CD14-positive monocyte (primary cell): ENCODE data around the gene ZMYM1. TPM values are rescaled to one million over a fixed set of nuclear protein-coding genes. Genes with fewer than 3 reads are reported as not detected.
A peak's percentile ranks its signal among the peaks of the same experiment; 100 is the strongest.

Source experiments
- DNase-seq, 3 donors: peaks; one replicate each; pipeline ENCODE4 v3.0.0-alpha.2; 2011 to 2022
- H2AFZ ChIP-seq: 2 replicates; pipeline ENCODE4 v1.6.0; 2012; ENCODE audit warnings: mild to moderate bottlenecking, low read depth, low read length, inconsistent platforms; ENCODE audit not compliant: insufficient read depth, poor library complexity, severe bottlenecking
- H3K27ac ChIP-seq, 2 donors: 1 replicate in 1 of 2; 2 replicates in 1 of 2; pipeline ENCODE4 v1.5.1; 2012 to 2013; ENCODE audit warnings: low read length in 2 of 2, control low read depth in 1 of 2, inconsistent platforms in 1 of 2, low read depth in 1 of 2, mild to moderate bottlenecking in 1 of 2
- H3K27me3 ChIP-seq, 2 donors: one replicate each; pipeline versions ENCODE4 v1.6.0 to v1.6.1; 2011 to 2013; ENCODE audit warnings: low read length in 2 of 2; ENCODE audit not compliant: control insufficient read depth in 2 of 2, insufficient read depth in 2 of 2
- H3K36me3 ChIP-seq, 2 donors: replicated peaks in 1 of 2; 1 replicate in 1 of 2; 2 replicates in 1 of 2; pipeline versions ENCODE4 v1.5.1 to v1.6.1; 2012 to 2013; ENCODE audit warnings: low read length in 2 of 2, control low read depth in 1 of 2, inconsistent platforms in 1 of 2, mild to moderate bottlenecking in 1 of 2; ENCODE audit not compliant: insufficient read depth in 2 of 2, control insufficient read depth in 1 of 2
- H3K4me1 ChIP-seq, 2 donors: 1 replicate in 1 of 2; 2 replicates in 1 of 2; pipeline versions ENCODE4 v1.5.1 to v1.6.1; 2012 to 2013; ENCODE audit warnings: low read length in 2 of 2, control low read depth in 1 of 2, inconsistent platforms in 1 of 2, mild to moderate bottlenecking in 1 of 2, moderate library complexity in 1 of 2; ENCODE audit not compliant: insufficient read depth in 2 of 2, control insufficient read depth in 1 of 2
- H3K4me2 ChIP-seq: replicated peaks from 2 replicates; pipeline ENCODE3; 2012; ENCODE audit warnings: low read length, moderate library complexity, mild to moderate bottlenecking; ENCODE audit not compliant: poor library complexity, severe bottlenecking; ENCODE audit errors: extremely low read depth
- H3K4me3 ChIP-seq, 3 experiments: fragments of 200-600 bp in 1 of 3; sonication (generic) in 1 of 3; replicated peaks in 1 of 3; 1 replicate in 2 of 3; 2 replicates in 1 of 3; pipeline ENCODE4 v1.5.1; 2011 to 2013; ENCODE audit warnings: low read length in 3 of 3, mild to moderate bottlenecking in 3 of 3, control low read depth in 2 of 3, low read depth in 2 of 3, inconsistent platforms in 1 of 3, moderate library complexity in 1 of 3
- H3K79me2 ChIP-seq: 2 replicates; pipeline ENCODE4 v1.6.0; 2012; ENCODE audit warnings: mild to moderate bottlenecking, control low read depth, inconsistent platforms, low read length, moderate library complexity; ENCODE audit not compliant: insufficient read depth
- H3K9ac ChIP-seq: 2 replicates; pipeline ENCODE4 v1.6.0; 2017; ENCODE audit warnings: low read length, mild to moderate bottlenecking; ENCODE audit not compliant: insufficient read depth, poor library complexity, severe bottlenecking
- H3K9me3 ChIP-seq, 2 donors: replicated peaks in 1 of 2; 1 replicate in 1 of 2; 2 replicates in 1 of 2; pipeline versions ENCODE4 v1.5.1 to v1.6.1; 2012 to 2013; ENCODE audit warnings: low read length in 2 of 2, control low read depth in 1 of 2; ENCODE audit not compliant: control insufficient read depth in 1 of 2, insufficient read depth in 1 of 2
- H4K20me1 ChIP-seq: 2 replicates; pipeline ENCODE4 v1.6.0; 2012; ENCODE audit warnings: mild to moderate bottlenecking, low read length, control low read depth, moderate library complexity; ENCODE audit not compliant: insufficient read depth
- H3K27ac Mint-ChIP-seq, 7 donors: one replicate each; pipeline ENCODE4 v1.8.0; 2020; ENCODE audit warnings: mild to moderate bottlenecking in 7 of 7, mixed read lengths in 7 of 7, moderate library complexity in 6 of 7, inconsistent platforms in 2 of 7
- H3K27me3 Mint-ChIP-seq, 3 donors: one replicate each; pipeline ENCODE4 v1.8.0; 2021 to 2022; ENCODE audit warnings: low read depth in 3 of 3, mild to moderate bottlenecking in 3 of 3, mixed read lengths in 3 of 3, moderate library complexity in 3 of 3, inconsistent platforms in 1 of 3
- H3K36me3 Mint-ChIP-seq, 2 donors: one replicate each; pipeline ENCODE4 v1.8.0; 2020; ENCODE audit warnings: mixed read lengths in 2 of 2, inconsistent platforms in 1 of 2, mild to moderate bottlenecking in 1 of 2
- H3K4me1 Mint-ChIP-seq: one replicate; pipeline ENCODE4 v1.8.0; 2020; ENCODE audit warnings: mild to moderate bottlenecking, mixed read lengths
- H3K4me3 Mint-ChIP-seq, 2 donors: one replicate each; pipeline ENCODE4 v1.8.0; 2020; ENCODE audit warnings: mild to moderate bottlenecking in 2 of 2, mixed read lengths in 2 of 2, moderate library complexity in 1 of 2
- H3K9me3 Mint-ChIP-seq, 7 donors: one replicate each; pipeline ENCODE4 v1.8.0; 2020 to 2022; ENCODE audit warnings: mixed read lengths in 7 of 7, mild to moderate bottlenecking in 6 of 7, moderate library complexity in 6 of 7, inconsistent platforms in 2 of 7
- WGBS: methylation state at CpG from one replicate; pipeline ENCODE4 v1.1.5; 2013; ENCODE audit warnings: missing lambda C conversion rate; ENCODE audit not compliant: insufficient coverage; 5-methylcytosine and 5-hydroxymethylcytosine counted together
- intact Hi-C, 2 donors: fragments of 100-400 bp; cut with micrococcal nuclease; formaldehyde crosslinking; loops; one replicate each; pipeline versions ENCODE4 v1.15.0 to v1.15.1; 2023
- polyA minus RNA-seq: library from RNA; depleted of rRNA, polyadenylated mRNA; stranded (reverse); fragments of >200 nt; gene quantifications from 2 replicates; pipeline ENCODE4 v1.2.3, GENCODE V29; 2012
- polyA plus RNA-seq, 3 donors: library from polyadenylated mRNA; depleted of rRNA in 1 of 3; unstranded in 2 of 3; stranded (reverse) in 1 of 3; fragments of 300-500 nt in 2 of 3; fragments of >200 nt in 1 of 3; fragmentation: Illumina TruSeq in 2 of 3; gene quantifications; 1 replicate in 2 of 3; 2 replicates in 1 of 3; pipeline ENCODE4 v1.2.3, GENCODE V29; 2012 to 2021
- total RNA-seq, 12 experiments: library from RNA in 1 of 12; stranded (reverse) in 1 of 12; fragments of 120-200 nt in 1 of 12; gene quantifications; one replicate each; pipeline ENCODE4 v1.2.4 and lab custom pipeline; 2013 to 2026; ENCODE audit warnings: mixed read lengths in 6 of 12, inconsistent platforms in 1 of 12
- TF ChIP-seq, protein P1 (sequence below): fragments of 200-600 bp; IDR thresholded peaks from one replicate; pipeline ENCODE4 v1.8.0; 2022; ENCODE audit warnings: antibody characterized with exemption, mild to moderate bottlenecking

ZMYM1 gene
- 11.5 TPM for total RNA-seq (2013)
- polyA plus RNA-seq (1 to 10 TPM; 3.4 to 6.1 (median 4.5) TPM), polyA minus RNA-seq (3.4 and 4.6 TPM in 2 replicates), total RNA-seq (lab: John Stamatoyannopoulos, UW) (4.1 to 11.0 (median 7.8) reads per million in 11 experiments)

DNA sequence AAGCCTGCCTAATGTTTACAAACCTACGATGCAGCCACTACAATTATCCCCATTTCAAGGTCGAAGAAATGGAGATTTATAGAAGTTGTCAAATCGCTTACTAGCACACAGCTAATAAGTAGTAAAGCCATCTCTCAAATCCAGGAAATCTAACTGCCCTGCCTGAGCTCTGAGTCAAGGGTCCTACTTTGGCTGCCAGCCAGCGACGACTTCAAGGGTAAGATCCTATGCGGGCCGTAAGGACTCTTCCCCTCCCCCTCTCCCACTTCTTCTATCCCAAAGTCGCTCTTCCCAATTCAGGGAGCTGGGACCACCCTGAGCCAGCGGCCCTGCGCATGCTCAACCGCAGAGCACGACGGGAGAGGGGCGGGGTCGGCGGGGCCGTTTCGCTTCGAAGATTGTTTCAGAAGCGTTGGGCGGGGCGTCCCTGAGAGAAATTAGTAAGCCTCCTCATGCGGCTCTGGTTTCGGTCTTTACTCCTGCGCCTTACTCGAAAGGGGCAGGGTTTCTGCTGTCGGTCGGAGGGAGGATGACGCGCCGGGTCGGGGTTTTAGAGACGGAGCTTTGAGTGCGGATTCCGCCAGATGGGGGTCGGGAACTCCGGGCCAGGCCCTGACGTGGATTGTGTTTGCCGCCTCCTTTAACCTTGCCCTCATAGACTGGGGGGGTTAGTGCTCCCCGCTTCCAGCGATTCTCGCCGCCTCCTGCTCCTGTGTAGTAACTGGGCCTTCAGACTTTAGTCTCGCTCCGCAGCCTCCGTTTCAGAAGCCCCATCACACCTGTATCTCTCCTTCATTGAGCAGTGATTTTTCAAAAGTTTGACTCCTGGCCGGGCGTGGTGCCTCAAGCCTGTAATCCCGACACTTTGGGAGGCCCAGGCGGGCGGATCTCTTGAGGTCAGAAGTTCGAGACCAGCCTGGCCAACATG is at the start of gene ZMYM1:
Gene ZMYM1, plus strand, starts transcription at position 383 of the 928 bp plus-strand sequence. CDS start 14,603 bp downstream, outside the sequence.
- intact Hi-C loops, result no loop called here

DNA sequence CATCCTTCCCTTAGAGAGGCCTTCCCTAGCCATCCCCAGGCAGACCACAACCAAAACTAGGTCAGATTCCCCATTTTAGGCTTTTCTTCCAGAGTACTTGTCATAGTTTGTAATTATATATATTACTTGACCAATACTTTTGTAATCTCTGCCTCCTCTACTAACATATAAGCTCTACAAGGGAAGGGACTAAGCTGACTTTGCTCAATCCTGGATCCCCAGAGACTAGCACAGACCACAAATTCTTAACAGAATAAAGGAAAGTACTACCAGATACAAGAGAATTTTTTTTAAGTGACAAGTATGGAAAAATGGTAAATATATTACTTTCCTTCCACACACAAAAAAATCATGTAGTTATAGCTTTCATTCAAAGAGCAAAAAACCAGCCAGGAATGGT is 49.4 kb upstream of the ZMYM1 start:
- peaks cover 18 to 38% of the 10 kb centered on the region in 2 donors for H3K36me3 Mint-ChIP-seq
- H3K9me3 Mint-ChIP-seq, result peaks cover 1 to 18% (median 12%) of the 10 kb centered on the region in 7 donors
- H3K27ac Mint-ChIP-seq, result peak overlapping the region; percentile 88 to 99 (median 99)
- Histone ChIP-seq H3K9me3 (peaks cover 0 to 10% of the 10 kb centered on the region in 2 donors), H3K4me2 (peak overlapping the region; percentile 84), H4K20me1 (peaks cover 31% of the 10 kb centered on the region), H3K4me1 (peaks cover 14 to 28% of the 10 kb centered on the region in 2 donors), H2AFZ (peak overlapping the region; percentile 92), H3K79me2 (peaks cover 68% of the 10 kb centered on the region), H3K36me3 (peaks cover 15 to 28% of the 10 kb centered on the region in 2 donors), H3K27ac (peak overlapping the region; percentile 89 to 92), H3K4me3 (peak overlapping the region; percentile 90 to 100 (median 96)), H3K27me3 (no peaks in the 10 kb centered on the region), H3K9ac (peak overlapping the region; percentile 75)
- DNase-seq, result no peak
- H3K4me1 Mint-ChIP-seq, result peaks cover 28% of the 10 kb centered on the region
- intact Hi-C loops, result loop anchor here (5.0 to 10.0 kb wide), 3 partner anchors 163 to 182 kb away; partner anchors contain the start of genes SFPQ (in 1 of the 2) and SMIM12 (in 1 of the 2)
- peaks cover 0 to 2% (median 2%) of the 10 kb centered on the region in 3 donors for H3K27me3 Mint-ChIP-seq
- H3K4me3 Mint-ChIP-seq, result peak overlapping the region; percentile 95 to 97
- TF ChIP-seq, protein P1, sequence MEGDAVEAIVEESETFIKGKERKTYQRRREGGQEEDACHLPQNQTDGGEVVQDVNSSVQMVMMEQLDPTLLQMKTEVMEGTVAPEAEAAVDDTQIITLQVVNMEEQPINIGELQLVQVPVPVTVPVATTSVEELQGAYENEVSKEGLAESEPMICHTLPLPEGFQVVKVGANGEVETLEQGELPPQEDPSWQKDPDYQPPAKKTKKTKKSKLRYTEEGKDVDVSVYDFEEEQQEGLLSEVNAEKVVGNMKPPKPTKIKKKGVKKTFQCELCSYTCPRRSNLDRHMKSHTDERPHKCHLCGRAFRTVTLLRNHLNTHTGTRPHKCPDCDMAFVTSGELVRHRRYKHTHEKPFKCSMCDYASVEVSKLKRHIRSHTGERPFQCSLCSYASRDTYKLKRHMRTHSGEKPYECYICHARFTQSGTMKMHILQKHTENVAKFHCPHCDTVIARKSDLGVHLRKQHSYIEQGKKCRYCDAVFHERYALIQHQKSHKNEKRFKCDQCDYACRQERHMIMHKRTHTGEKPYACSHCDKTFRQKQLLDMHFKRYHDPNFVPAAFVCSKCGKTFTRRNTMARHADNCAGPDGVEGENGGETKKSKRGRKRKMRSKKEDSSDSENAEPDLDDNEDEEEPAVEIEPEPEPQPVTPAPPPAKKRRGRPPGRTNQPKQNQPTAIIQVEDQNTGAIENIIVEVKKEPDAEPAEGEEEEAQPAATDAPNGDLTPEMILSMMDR, result no peak

More for the DNA sequence above, at the start of gene ZMYM1:
- Histone ChIP-seq H3K9ac (peak within 1 kb of the TSS; percentile 88), H3K9me3 (no peaks in the 10 kb centered on the region), H3K36me3 (no peaks in the 10 kb centered on the region), H3K27ac (peak within 1 kb of the TSS; percentile 86 to 93), H3K79me2 (peaks cover 47% of the 10 kb centered on the region), H3K4me3 (peak within 1 kb of the TSS; percentile 51 to 95 (median 91)), H3K4me2 (peak within 1 kb of the TSS; percentile 84), H3K27me3 (no peaks in the 10 kb centered on the region), H3K4me1 (peaks cover 15% of the 10 kb centered on the region in 2 donors), H4K20me1 (no peaks in the 10 kb centered on the region), H2AFZ (peak within 1 kb of the TSS; percentile 92)
- Mint-ChIP-seq H3K4me3 (peak within 1 kb of the TSS; percentile 98 to 99), H3K27ac (peak within 1 kb of the TSS; percentile 94 to 98 (median 97)), H3K4me1 (peaks cover 20% of the 10 kb centered on the region), H3K9me3 (peaks cover 0 to 4% (median 2%) of the 10 kb centered on the region in 7 donors), H3K27me3 (peaks cover 0 to 4% (median 3%) of the 10 kb centered on the region in 3 donors), H3K36me3 (peaks cover 4 to 12% of the 10 kb centered on the region in 2 donors)
- peak; percentile 55 to 73 (median 71) for DNase-seq
- under 1% methylated on average over 47 of the region's 52 CpGs for WGBS
- TF ChIP-seq, protein P1, result no peak
